ENCODE data around the gene JHY. TPM values are rescaled to one million over a fixed set of nuclear protein-coding genes. Genes with fewer than 3 reads are reported as not detected.

The JHY gene
- total and polyA plus RNA-seq, 9 donors, result 1.5 to 3.3 (median 2.0) TPM

- Histone ChIP-seq H3K4me1 (ENCODE audit: control insufficient read depth, insufficient read depth, low read length) (no peaks in the 10 kb centered on the region), H3K36me3 (ENCODE audit: control insufficient read depth, insufficient read depth, low read length) (no peaks in the 10 kb centered on the region), H3K9me3 (replicated peaks; ENCODE audit: control insufficient read depth, low read depth, low read length) (no peaks in the 10 kb centered on the region), H3K27ac (ENCODE audit: low read length) (no peak overlapping the region), H3K27me3 (ENCODE audit: control insufficient read depth, insufficient read depth, low read length) (no peaks in the 10 kb centered on the region), H3K4me3 (ENCODE audit: low read length) (no peak overlapping the region)
- DNase-seq, result no peak
- 100% methylated on average over 1 of the region's 4 CpGs for WGBS (ENCODE audit: insufficient coverage)
Measured at GRCh38 chr11:122871302-122871701, 11.3 kb upstream of the JHY start.

- Histone ChIP-seq H3K36me3 (ENCODE audit: control insufficient read depth, insufficient read depth, low read length) (no peaks in the 10 kb centered on the region), H3K4me3 (ENCODE audit: low read length) (no peak overlapping the region), H3K4me1 (ENCODE audit: control insufficient read depth, insufficient read depth, low read length) (no peaks in the 10 kb centered on the region), H3K27me3 (ENCODE audit: control insufficient read depth, insufficient read depth, low read length) (no peaks in the 10 kb centered on the region), H3K9me3 (replicated peaks; ENCODE audit: control insufficient read depth, low read depth, low read length) (no peaks in the 10 kb centered on the region), H3K27ac (ENCODE audit: low read length) (no peak overlapping the region)
- no CpG with 5 or more reads among the region's 3 CpGs for WGBS (ENCODE audit: insufficient coverage)
- no peak for DNase-seq
Measured at GRCh38 chr11:122872046-122872445, 10.5 kb upstream of the JHY start.

GRCh38 chr11:122874991-122875390 lies 7.6 kb upstream of the JHY start:
- no CpG with 5 or more reads among the region's 7 CpGs for WGBS (ENCODE audit: insufficient coverage)
- DNase-seq, result no peak
- H3K4me3 ChIP-seq (ENCODE audit: low read length), result no peak overlapping the region
- no peaks in the 10 kb centered on the region for H3K36me3 ChIP-seq (ENCODE audit: control insufficient read depth, insufficient read depth, low read length)
- no peaks in the 10 kb centered on the region for H3K4me1 ChIP-seq (ENCODE audit: control insufficient read depth, insufficient read depth, low read length)
- H3K27ac ChIP-seq (ENCODE audit: low read length), result no peak overlapping the region
- H3K27me3 ChIP-seq (ENCODE audit: control insufficient read depth, insufficient read depth, low read length), result peaks cover 9% of the 10 kb centered on the region
- H3K9me3 ChIP-seq (replicated peaks; ENCODE audit: control insufficient read depth, low read depth, low read length), result no peaks in the 10 kb centered on the region

GRCh38 chr11:122877732-122878131 lies 4.8 kb upstream of the JHY start:
- H3K27me3 ChIP-seq (ENCODE audit: control insufficient read depth, insufficient read depth, low read length), result peaks cover 20% of the 10 kb centered on the region
- no CpG with 5 or more reads among the region's 5 CpGs for WGBS (ENCODE audit: insufficient coverage)
- no peaks in the 10 kb centered on the region for H3K9me3 ChIP-seq (replicated peaks; ENCODE audit: control insufficient read depth, low read depth, low read length)
- H3K4me1 ChIP-seq (ENCODE audit: control insufficient read depth, insufficient read depth, low read length), result no peaks in the 10 kb centered on the region
- no peak overlapping the region for H3K27ac ChIP-seq (ENCODE audit: low read length)
- no peak for DNase-seq
- H3K36me3 ChIP-seq (ENCODE audit: control insufficient read depth, insufficient read depth, low read length), result no peaks in the 10 kb centered on the region
- H3K4me3 ChIP-seq (ENCODE audit: low read length), result no peak overlapping the region

- WGBS (ENCODE audit: insufficient coverage), result 10% methylated on average over 2 of the region's 4 CpGs
- Histone ChIP-seq H3K4me1 (ENCODE audit: control insufficient read depth, insufficient read depth, low read length) (peaks cover 4% of the 10 kb centered on the region), H3K27ac (ENCODE audit: low read length) (no peak overlapping the region), H3K4me3 (ENCODE audit: low read length) (no peak overlapping the region), H3K9me3 (replicated peaks; ENCODE audit: control insufficient read depth, low read depth, low read length) (no peaks in the 10 kb centered on the region), H3K27me3 (ENCODE audit: control insufficient read depth, insufficient read depth, low read length) (peaks cover 20% of the 10 kb centered on the region), H3K36me3 (ENCODE audit: control insufficient read depth, insufficient read depth, low read length) (no peaks in the 10 kb centered on the region)
- no peak for DNase-seq
Measured at GRCh38 chr11:122879785-122880184, 2.8 kb upstream of the JHY start.

GRCh38 chr11:122882857-122883645 lies 492 bp downstream of the JHY start:
- peak; percentile 79 for DNase-seq
- H3K27me3 ChIP-seq (ENCODE audit: control insufficient read depth, insufficient read depth, low read length), result peaks cover 20% of the 10 kb centered on the region

GRCh38 chr11:122883646-122883979 lies 1.1 kb downstream of the JHY start:
- Histone ChIP-seq H3K4me1 (ENCODE audit: control insufficient read depth, insufficient read depth, low read length) (peaks cover 4% of the 10 kb centered on the region), H3K27me3 (ENCODE audit: control insufficient read depth, insufficient read depth, low read length) (peaks cover 20% of the 10 kb centered on the region), H3K4me3 (ENCODE audit: low read length) (peak overlapping the region; percentile 63), H3K27ac (ENCODE audit: low read length) (peak overlapping the region; percentile 77), H3K36me3 (ENCODE audit: control insufficient read depth, insufficient read depth, low read length) (no peaks in the 10 kb centered on the region), H3K9me3 (replicated peaks; ENCODE audit: control insufficient read depth, low read depth, low read length) (no peaks in the 10 kb centered on the region)
- WGBS (ENCODE audit: insufficient coverage), result no CpG with 5 or more reads among the region's 3 CpGs
- no peak for DNase-seq

More at GRCh38 chr11:122882857-122883645, 492 bp downstream of the JHY start:
- H3K9me3 ChIP-seq (replicated peaks; ENCODE audit: control insufficient read depth, low read depth, low read length), result no peaks in the 10 kb centered on the region
- peaks cover 4% of the 10 kb centered on the region for H3K4me1 ChIP-seq (ENCODE audit: control insufficient read depth, insufficient read depth, low read length)
- peak overlapping the region; percentile 63 for H3K4me3 ChIP-seq (ENCODE audit: low read length)
- under 1% methylated on average over 61 of the region's 63 CpGs for WGBS (ENCODE audit: insufficient coverage)
- no peaks in the 10 kb centered on the region for H3K36me3 ChIP-seq (ENCODE audit: control insufficient read depth, insufficient read depth, low read length)
- H3K27ac ChIP-seq (ENCODE audit: low read length), result peak overlapping the region; percentile 77

- no peak for DNase-seq
- Histone ChIP-seq H3K27ac (ENCODE audit: low read length) (no peak overlapping the region), H3K4me3 (ENCODE audit: low read length) (no peak overlapping the region), H3K27me3 (ENCODE audit: control insufficient read depth, insufficient read depth, low read length) (no peaks in the 10 kb centered on the region), H3K9me3 (replicated peaks; ENCODE audit: control insufficient read depth, low read depth, low read length) (no peaks in the 10 kb centered on the region), H3K4me1 (ENCODE audit: control insufficient read depth, insufficient read depth, low read length) (peaks cover 3% of the 10 kb centered on the region), H3K36me3 (ENCODE audit: control insufficient read depth, insufficient read depth, low read length) (no peaks in the 10 kb centered on the region)
- no CpG with 5 or more reads among the region's 2 CpGs for WGBS (ENCODE audit: insufficient coverage)
Measured at GRCh38 chr11:122888162-122888561, 5.6 kb downstream of the JHY start.

- no peak overlapping the region for H3K4me3 ChIP-seq (ENCODE audit: low read length)
- no peaks in the 10 kb centered on the region for H3K36me3 ChIP-seq (ENCODE audit: control insufficient read depth, insufficient read depth, low read length)
- H3K27ac ChIP-seq (ENCODE audit: low read length), result no peak overlapping the region
- DNase-seq, result no peak
- H3K9me3 ChIP-seq (replicated peaks; ENCODE audit: control insufficient read depth, low read depth, low read length), result no peaks in the 10 kb centered on the region
- no peaks in the 10 kb centered on the region for H3K27me3 ChIP-seq (ENCODE audit: control insufficient read depth, insufficient read depth, low read length)
- H3K4me1 ChIP-seq (ENCODE audit: control insufficient read depth, insufficient read depth, low read length), result no peaks in the 10 kb centered on the region
- WGBS (ENCODE audit: insufficient coverage), result no CpG with 5 or more reads among the region's 5 CpGs
Measured at GRCh38 chr11:122893131-122893530, 10.6 kb downstream of the JHY start.

GRCh38 chr11:122895563-122895962 lies 13.0 kb downstream of the JHY start:
- no peak for DNase-seq
- no peaks in the 10 kb centered on the region for H3K36me3 ChIP-seq (ENCODE audit: control insufficient read depth, insufficient read depth, low read length)
- no CpG with 5 or more reads among the region's 2 CpGs for WGBS (ENCODE audit: insufficient coverage)
- H3K4me3 ChIP-seq (ENCODE audit: low read length), result no peak overlapping the region
- H3K27me3 ChIP-seq (ENCODE audit: control insufficient read depth, insufficient read depth, low read length), result no peaks in the 10 kb centered on the region
- no peaks in the 10 kb centered on the region for H3K9me3 ChIP-seq (replicated peaks; ENCODE audit: control insufficient read depth, low read depth, low read length)
- no peak overlapping the region for H3K27ac ChIP-seq (ENCODE audit: low read length)
- H3K4me1 ChIP-seq (ENCODE audit: control insufficient read depth, insufficient read depth, low read length), result no peaks in the 10 kb centered on the region
